HCT116 (cell line): ENCODE data around the gene SASS6. TPM values are rescaled to one million over a fixed set of nuclear protein-coding genes. Genes with fewer than 3 reads are reported as not detected.

Experiments used
- ATAC-seq: fragments of 200-7000 bp; cut with Tn5 transposase; 2 replicates; pipeline ENCODE4 v1.9.1; 2020; ENCODE audit warnings: mild to moderate bottlenecking, moderate library complexity
- BruUV-seq: library from RNA; stranded (reverse); fragments of 400-500 nt; replicated peaks from 2 replicates; lab custom pipeline; 2021; lab: Mats Ljungman, UMichigan
- CTCF ChIA-PET: fragments of 300-600 bp; sonication (Branson Sonifier 250); formaldehyde crosslinking; loops from one replicate; lab custom pipeline; 2021; ENCODE audit warnings: antibody characterized with exemption; lab: Charles Lee
- POLR2A ChIA-PET: fragments of 300-600, 350-600 bp; sonication (Branson Sonifier 250); formaldehyde crosslinking; loops from one replicate; lab custom pipeline; 2021; ENCODE audit warnings: antibody characterized with exemption; lab: Charles Lee
- RAD21 ChIA-PET, 2 experiments: fragments of 300-600 bp; sonication (Branson Sonifier 250); formaldehyde crosslinking; loops; one replicate each; lab custom pipeline; 2023; ENCODE audit warnings: low total read pairs in 2 of 2; ENCODE audit not compliant: uncharacterized antibody in 2 of 2, unreplicated experiment in 2 of 2, low non-redundant PET in 1 of 2; lab: Charles Lee
- DNase-seq: peaks from one replicate; pipeline ENCODE4 v3.0.0-alpha.2; 2010; ENCODE audit warnings: low read depth, low spot score
- H2AFZ ChIP-seq: fragments of 200-600 bp; shearing (Covaris generic), sonication (generic); 2 replicates; pipeline ENCODE4 v1.6.1; 2017; ENCODE audit warnings: low read depth, mixed run types, mixed read lengths, antibody characterized with exemption, low read length; ENCODE audit not compliant: poor library complexity, severe bottlenecking
- H3K27ac ChIP-seq: 2 replicates; pipeline ENCODE4 v1.5.1; 2012; ENCODE audit warnings: low read depth, low read length
- H3K27me3 ChIP-seq: fragments of 200-600 bp; sonication (generic); 2 replicates; pipeline ENCODE4 v1.6.1; 2016; ENCODE audit warnings: mixed run types, low read length, mixed read lengths; ENCODE audit not compliant: insufficient read depth
- H3K36me3 ChIP-seq, 2 experiments: fragments of 200-500 bp in 1 of 2; fragments of 200-600 bp in 1 of 2; sonication (Bioruptor generic) in 1 of 2; sonication (generic) in 1 of 2; 2 replicates each; pipeline versions ENCODE4 v1.5.1 to v1.6.1; 2014 to 2016; ENCODE audit warnings: low read length in 2 of 2, inconsistent platforms in 1 of 2, mixed read lengths in 1 of 2, mixed run types in 1 of 2; ENCODE audit not compliant: insufficient read depth in 2 of 2, control insufficient read depth in 1 of 2
- H3K4me1 ChIP-seq, 2 experiments: fragments of 200-600 bp in 1 of 2; sonication (generic) in 1 of 2; 2 replicates each; pipeline versions ENCODE4 v1.5.1 to v1.6.1; 2012 to 2017; ENCODE audit warnings: low read length in 2 of 2, inconsistent platforms in 1 of 2, mild to moderate bottlenecking in 1 of 2, mixed read lengths in 1 of 2, mixed run types in 1 of 2, moderate library complexity in 1 of 2; ENCODE audit not compliant: insufficient read depth in 2 of 2, control insufficient read depth in 1 of 2
- H3K4me2 ChIP-seq: fragments of 200-600 bp; sonication (generic); 2 replicates; pipeline ENCODE4 v1.6.1; 2017; ENCODE audit warnings: mixed run types, low read length, mixed read lengths
- H3K4me3 ChIP-seq, 2 experiments: fragments of 200-600 bp in 1 of 2; sonication (generic) in 1 of 2; replicated peaks in 1 of 2; 2 replicates each; pipeline ENCODE4 v1.5.1; 2011 to 2016; ENCODE audit warnings: low read length in 2 of 2, control low read depth in 1 of 2, low read depth in 1 of 2, mild to moderate bottlenecking in 1 of 2, mixed read lengths in 1 of 2, mixed run types in 1 of 2
- H3K79me2 ChIP-seq: fragments of 200-600 bp; sonication (generic); 2 replicates; pipeline ENCODE4 v1.6.1; 2017; ENCODE audit warnings: mild to moderate bottlenecking, mixed run types, low read length, moderate library complexity, mixed read lengths; ENCODE audit not compliant: insufficient read depth
- H3K9ac ChIP-seq: fragments of 200-600 bp; sonication (generic); 2 replicates; pipeline ENCODE4 v1.6.1; 2016; ENCODE audit warnings: low read length, mixed read lengths
- H3K9me2 ChIP-seq: fragments of 200-600 bp; sonication (generic), shearing (Covaris generic); 2 replicates; pipeline ENCODE4 v1.6.1; 2017; ENCODE audit warnings: mixed run types, mild to moderate bottlenecking, moderate library complexity; ENCODE audit not compliant: insufficient read depth
- H3K9me3 ChIP-seq, 2 experiments: fragments of 200-500 bp in 1 of 2; fragments of 200-600 bp in 1 of 2; sonication (Bioruptor generic) in 1 of 2; sonication (generic) in 1 of 2; 2 replicates each; pipeline ENCODE4 v1.6.1; 2014 to 2017; ENCODE audit warnings: low read length in 2 of 2, mixed read lengths in 2 of 2, inconsistent platforms in 1 of 2, low read depth in 1 of 2, mild to moderate bottlenecking in 1 of 2, mixed run types in 1 of 2, moderate library complexity in 1 of 2; ENCODE audit not compliant: control insufficient read depth in 1 of 2, insufficient read depth in 1 of 2
- H4K20me1 ChIP-seq: fragments of 200-600 bp; sonication (generic), shearing (Covaris generic); 2 replicates; pipeline ENCODE4 v1.6.1; 2017; ENCODE audit warnings: mixed run types, mild to moderate bottlenecking, moderate library complexity; ENCODE audit not compliant: insufficient read depth
- CTCF ChIP-seq, 3 experiments: fragments of 200-600 bp in 1 of 3; sonication (generic) in 1 of 3; IDR thresholded peaks in 2 of 3; conservative IDR thresholded peaks in 1 of 3; 2 replicates each; pipeline ENCODE4 v1.5.1; 2012 to 2017; ENCODE audit warnings: low read depth in 2 of 3, low read length in 2 of 3, antibody characterized with exemption in 1 of 3, borderline replicate concordance in 1 of 3, control low read depth in 1 of 3, mild to moderate bottlenecking in 1 of 3, mixed read lengths in 1 of 3, mixed run types in 1 of 3, moderate library complexity in 1 of 3; ENCODE audit not compliant: insufficient read depth in 1 of 3
- EGR1 ChIP-seq: IDR thresholded peaks from 2 replicates; pipeline ENCODE4 v1.6.1; 2012; ENCODE audit warnings: low read depth
- EZH2phosphoT487 ChIP-seq: fragments of 200-600 bp; IDR thresholded peaks from 2 replicates; pipeline ENCODE4 v1.6.1; 2018; ENCODE audit warnings: antibody characterized with exemption, borderline replicate concordance
- JUND ChIP-seq: IDR thresholded peaks from 2 replicates; pipeline ENCODE4 v1.6.1; 2012
- POLR2A ChIP-seq: IDR thresholded peaks from 2 replicates; pipeline ENCODE4 v1.7.0; 2011; ENCODE audit warnings: borderline replicate concordance; ENCODE audit not compliant: insufficient read depth, insufficient read length; ENCODE audit errors: extremely low read depth
- POLR2AphosphoS5 ChIP-seq: IDR thresholded peaks from 2 replicates; pipeline ENCODE4 v1.6.1; 2011; ENCODE audit warnings: mild to moderate bottlenecking, low read depth, low read length, moderate library complexity
- RAD21 ChIP-seq: IDR thresholded peaks from 2 replicates; pipeline ENCODE4 v1.6.1; 2012; ENCODE audit warnings: low read depth, mild to moderate bottlenecking
- SP1 ChIP-seq: IDR thresholded peaks from 2 replicates; pipeline ENCODE4 v1.6.1; 2012; ENCODE audit warnings: low read depth
- ZBTB33 ChIP-seq: IDR thresholded peaks from 2 replicates; pipeline ENCODE4 v1.6.1; 2011; ENCODE audit warnings: mild to moderate bottlenecking, low read length, moderate library complexity; ENCODE audit not compliant: insufficient replicate concordance; ENCODE audit errors: extremely low read depth
- ZFX ChIP-seq: fragments of 450-650 bp; IDR thresholded peaks from 2 replicates; pipeline ENCODE4 v1.6.1; 2017
- intact Hi-C: fragments of 100-400 bp; cut with micrococcal nuclease; formaldehyde crosslinking; loops from 2 replicates; pipeline ENCODE4 v1.10.0; 2022
- total RNA-seq: library from RNA; stranded (reverse); gene quantifications from one replicate; pipeline ENCODE4 v1.2.1, GENCODE V29; 2021; ENCODE audit not compliant: unreplicated experiment

Gene SASS6
- total RNA-seq, 1 experiment from 2014 or later, result 13.7 TPM

GRCh38 chr1:100065183-100065968 lies 67.4 kb downstream of the SASS6 start:
- no peak overlapping the region for H3K27ac ChIP-seq
- TF ChIP-seq JUND (no peak), SP1 (no peak), CTCF (IDR thresholded peaks at IDR 0.05 in 2 of 3, conservative IDR thresholded peaks at IDR 0.05 in 1 of 3; ENCODE audit: borderline replicate concordance in 1 of 3, insufficient read depth in 1 of 3, low read depth in 2 of 3, low read length in 2 of 3) (no peak), ZFX (no peak), EGR1 (no peak), EZH2phosphoT487 (no peak), RAD21 (no peak), POLR2AphosphoS5 (no peak)
- no peak overlapping the region for H3K4me2 ChIP-seq
- POLR2A ChIA-PET, result no interaction called here
- H3K4me3 ChIP-seq, result no peak overlapping the region
- DNase-seq, result no peak
- H3K9me3 ChIP-seq, result no peaks in the 10 kb centered on the region
- CTCF ChIA-PET, result no interaction called here
- H3K9me2 ChIP-seq, result no peaks in the 10 kb centered on the region
- no peaks in the 10 kb centered on the region for H3K4me1 ChIP-seq
- H4K20me1 ChIP-seq, result no peaks in the 10 kb centered on the region
- intact Hi-C loops, result no loop called here
- no peaks in the 10 kb centered on the region for H3K27me3 ChIP-seq
- no TSS peak for BruUV-seq
- no peak for ATAC-seq
- RAD21 ChIA-PET, result no interaction called here
- H3K36me3 ChIP-seq, result peaks cover 10 to 24% of the 10 kb centered on the region in 2 experiments; a peak in 3 of 4 replicates
- no peak overlapping the region for H3K9ac ChIP-seq
- no peak overlapping the region for H2AFZ ChIP-seq
- peaks cover 29% of the 10 kb centered on the region for H3K79me2 ChIP-seq

- Histone ChIP-seq H3K27me3 (no peaks in the 10 kb centered on the region), H3K79me2 (peaks cover 52% of the 10 kb centered on the region), H3K9me3 (no peaks in the 10 kb centered on the region), H3K9ac (no peak overlapping the region), H3K9me2 (no peaks in the 10 kb centered on the region), H3K4me2 (no peak overlapping the region), H3K4me1 (no peaks in the 10 kb centered on the region), H3K4me3 (no peak overlapping the region), H2AFZ (no peak overlapping the region)
- no TSS peak for BruUV-seq
- RAD21 ChIA-PET, result no interaction called here
- no peak for TF ChIP-seq JUND
- no peak for TF ChIP-seq ZBTB33
- no peak for TF ChIP-seq POLR2A
- TF ChIP-seq, all 23 proteins: peak for 0
- intact Hi-C loops, result no loop called here
- no peak for DNase-seq
- ChIA-PET CTCF (no interaction called here), POLR2A (no interaction called here)
- Histone ChIP-seq H4K20me1 (no peaks in the 10 kb centered on the region), H3K27ac (no peak overlapping the region), H3K36me3 (peaks cover 7 to 17% of the 10 kb centered on the region in 2 experiments; a peak in 3 of 4 replicates)
- ATAC-seq, result no peak
Measured at GRCh38 chr1:100061681-100062080, 71.0 kb downstream of the SASS6 start.
